Stimulated activated CD8-positive, alpha-beta memory T cell treated with anti-CD3 and anti-CD28 coated beads, Interleukin-4, amount 100 ng/mL, for 4 hours (primary cell): ENCODE measurements around the gene BTBD8.
A peak's percentile ranks its signal among the peaks of the same experiment; 100 is the strongest.
"Not testable (repeated sequence)": the region's sequence is repeated elsewhere in the genome, so short reads cannot be mapped to it uniquely, and the experiment has no call there.

ENCODE experiments used
- DNase-seq, 2 donors: peaks; one replicate each; pipeline ENCODE4 v3.0.0-alpha.2; 2020; ENCODE audit warnings: low read depth in 2 of 2, low spot score in 1 of 2

The BTBD8 gene

GRCh38 chr1:92080128-92080985 is at the start of gene BTBD8:
BTBD8 (plus strand) TSS chr1:92080345; CDS start chr1:92080572, 227 bp downstream.
- DNase-seq = peak; percentile 71 to 74

- no peak for DNase-seq
Observed at GRCh38 chr1:92030656-92031107, 49.5 kb upstream of the BTBD8 start.

- DNase-seq = no peak
Observed at GRCh38 chr1:92031281-92032110, 48.6 kb upstream of the BTBD8 start.

GRCh38 chr1:92037400-92037799 is 42.7 kb upstream of the BTBD8 start:
- DNase-seq = no peak

- no peak for DNase-seq
Observed at GRCh38 chr1:92038695-92039346, 41.3 kb upstream of the BTBD8 start.

- DNase-seq = no peak
Observed at GRCh38 chr1:92040971-92041370, 39.2 kb upstream of the BTBD8 start.

- no peak for DNase-seq
Observed at GRCh38 chr1:92043621-92044020, 36.5 kb upstream of the BTBD8 start.

- DNase-seq = no peak
Observed at GRCh38 chr1:92045766-92046495, 34.2 kb upstream of the BTBD8 start.

GRCh38 chr1:92051948-92052347 is 28.2 kb upstream of the BTBD8 start:
- no peak for DNase-seq

GRCh38 chr1:92065042-92065441 is 15.1 kb upstream of the BTBD8 start:
- no peak for DNase-seq

GRCh38 chr1:92066321-92066720 is 13.8 kb upstream of the BTBD8 start:
- no peak for DNase-seq

GRCh38 chr1:92070892-92071291 is 9.3 kb upstream of the BTBD8 start:
- no peak for DNase-seq

GRCh38 chr1:92074446-92074845 is 5.7 kb upstream of the BTBD8 start:
- not testable (repeated sequence) for DNase-seq

GRCh38 chr1:92075311-92075710 is 4.8 kb upstream of the BTBD8 start, which contains the start of gene SETSIP:
SETSIP (minus strand) TSS chr1:92075411; CDS start chr1:92075411, 0 bp downstream.
- DNase-seq = no peak

- DNase-seq = no peak
Observed at GRCh38 chr1:92076363-92076762, 3.8 kb upstream of the BTBD8 start.

GRCh38 chr1:92078077-92078476 is 2.1 kb upstream of the BTBD8 start:
- DNase-seq = not testable (repeated sequence)

GRCh38 chr1:92079441-92079840 is 704 bp upstream of the BTBD8 start:
- DNase-seq = no peak

GRCh38 chr1:92081031-92081430 is 886 bp downstream of the BTBD8 start:
- no peak for DNase-seq

GRCh38 chr1:92084651-92085050 is 4.5 kb downstream of the BTBD8 start:
- no peak for DNase-seq

GRCh38 chr1:92085727-92086126 is 5.6 kb downstream of the BTBD8 start:
- no peak for DNase-seq

- no peak for DNase-seq
Observed at GRCh38 chr1:92087542-92087941, 7.4 kb downstream of the BTBD8 start.
